Thyroid gland (tissue), 4 donors: Measurements from ENCODE around the gene TCL1B.

Experiments
- CTCF ChIP-seq, 6 experiments: fragments of 200-600 bp in 3 of 6; fragments of 450-650 bp in 3 of 6; sonication (generic) in 3 of 6; IDR thresholded peaks; one replicate each; pipeline ENCODE4 v1.5.1; 2016 to 2019; ENCODE audit warnings: antibody characterized with exemption in 6 of 6, mild to moderate bottlenecking in 2 of 6, inconsistent platforms in 1 of 6, moderate library complexity in 1 of 6
- POLR2A ChIP-seq, 2 donors: fragments of 450-650 bp; IDR thresholded peaks; one replicate each; pipeline ENCODE4 v1.6.1; 2017; ENCODE audit warnings: antibody characterized with exemption in 2 of 2, mild to moderate bottlenecking in 2 of 2, moderate library complexity in 1 of 2

DNA sequence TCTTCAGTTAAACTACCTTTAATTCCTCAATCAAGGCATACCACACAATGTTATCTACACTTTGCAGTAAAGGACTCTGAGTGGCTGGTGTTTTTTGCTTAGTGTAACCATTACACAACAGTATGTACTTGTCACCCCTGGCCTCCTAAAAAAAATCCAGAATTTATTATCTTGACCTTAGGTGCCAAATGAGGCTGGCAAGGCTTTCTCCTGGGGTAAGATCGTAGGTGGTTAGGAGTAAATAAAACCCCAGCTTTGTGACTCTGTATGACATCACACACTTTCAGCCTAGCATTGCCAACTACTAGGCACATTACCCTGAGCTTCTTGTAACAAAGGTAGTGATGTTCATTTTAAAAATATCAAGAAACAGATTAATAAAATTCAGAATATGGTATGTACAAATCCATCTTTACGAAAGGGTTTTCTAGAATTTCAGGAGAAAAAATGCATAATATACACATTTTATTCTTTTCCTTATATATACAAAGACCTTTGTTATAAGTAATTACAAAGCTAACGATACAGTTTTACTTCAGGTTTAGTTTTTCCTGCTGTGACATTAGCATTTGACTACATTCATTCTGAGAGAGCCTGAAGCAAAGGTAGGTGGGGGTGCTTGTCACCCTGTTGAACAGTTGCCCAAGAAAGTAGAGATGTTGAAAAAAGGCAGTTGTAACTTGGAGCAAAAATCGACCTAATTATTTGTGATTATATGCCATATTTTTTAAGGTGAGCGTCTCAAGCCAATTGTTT is 14.2 kb downstream of the TCL1B start:
- no peak for TF ChIP-seq CTCF (IDR thresholded peaks at IDR 0.05)
- no peak for TF ChIP-seq POLR2A (IDR thresholded peaks at IDR 0.05)
